A673 (cell line): ENCODE results near the gene OXSR1.

ENCODE experiments used
- EZH2 ChIP-seq: fragments of 200-600 bp; sonication (generic); IDR thresholded peaks from 2 replicates; pipeline ENCODE4 v1.6.1; 2017; ENCODE audit warnings: borderline replicate concordance, low read depth, mild to moderate bottlenecking, mixed read lengths, antibody characterized with exemption, low read length; ENCODE audit not compliant: poor library complexity, severe bottlenecking
- TF ChIP-seq, protein P1 (sequence below): fragments of 300-800, 200-600 bp; sonication (generic); conservative IDR thresholded peaks from 2 replicates; pipeline ENCODE4 v1.5.1; 2017; ENCODE audit warnings: low read depth, mild to moderate bottlenecking, antibody characterized with exemption, low read length, moderate library complexity, mixed read lengths

DNA sequence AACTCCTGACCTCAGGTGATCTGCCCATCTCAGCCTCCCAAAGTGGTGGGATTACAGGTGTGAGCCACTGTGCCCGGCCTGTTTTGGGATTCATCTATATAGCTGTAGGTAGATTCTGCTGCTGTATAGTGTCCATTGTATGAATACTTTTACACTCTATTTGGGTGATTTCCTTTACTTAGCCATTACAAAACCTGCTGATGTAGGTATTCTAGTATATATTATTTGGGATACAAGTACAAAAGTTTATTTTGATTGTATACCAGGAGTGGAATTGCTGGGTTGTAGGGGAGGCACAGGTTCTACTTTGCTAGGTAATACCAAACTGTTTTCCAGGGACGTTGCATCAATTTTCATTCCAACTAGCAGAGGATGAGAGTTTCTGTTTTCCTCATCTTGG lies 9.5 kb upstream of the OXSR1 start:
- TF ChIP-seq, protein P1, sequence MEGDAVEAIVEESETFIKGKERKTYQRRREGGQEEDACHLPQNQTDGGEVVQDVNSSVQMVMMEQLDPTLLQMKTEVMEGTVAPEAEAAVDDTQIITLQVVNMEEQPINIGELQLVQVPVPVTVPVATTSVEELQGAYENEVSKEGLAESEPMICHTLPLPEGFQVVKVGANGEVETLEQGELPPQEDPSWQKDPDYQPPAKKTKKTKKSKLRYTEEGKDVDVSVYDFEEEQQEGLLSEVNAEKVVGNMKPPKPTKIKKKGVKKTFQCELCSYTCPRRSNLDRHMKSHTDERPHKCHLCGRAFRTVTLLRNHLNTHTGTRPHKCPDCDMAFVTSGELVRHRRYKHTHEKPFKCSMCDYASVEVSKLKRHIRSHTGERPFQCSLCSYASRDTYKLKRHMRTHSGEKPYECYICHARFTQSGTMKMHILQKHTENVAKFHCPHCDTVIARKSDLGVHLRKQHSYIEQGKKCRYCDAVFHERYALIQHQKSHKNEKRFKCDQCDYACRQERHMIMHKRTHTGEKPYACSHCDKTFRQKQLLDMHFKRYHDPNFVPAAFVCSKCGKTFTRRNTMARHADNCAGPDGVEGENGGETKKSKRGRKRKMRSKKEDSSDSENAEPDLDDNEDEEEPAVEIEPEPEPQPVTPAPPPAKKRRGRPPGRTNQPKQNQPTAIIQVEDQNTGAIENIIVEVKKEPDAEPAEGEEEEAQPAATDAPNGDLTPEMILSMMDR = no peak
- TF ChIP-seq EZH2 = no peak
